Endodermal cell (in vitro differentiated cells): ENCODE results near the gene TIMP2. TPM values are rescaled to one million over a fixed set of nuclear protein-coding genes. Genes with fewer than 3 reads are reported as not detected.
"Not testable (repeated sequence)": the region's sequence is repeated elsewhere in the genome, so short reads cannot be mapped to it uniquely, and the experiment has no call there.

ENCODE experiments used
- DNase-seq: peaks from one replicate; pipeline ENCODE4 v3.0.0-alpha.2; 2017
- H3K27ac ChIP-seq: 2 replicates; pipeline ENCODE4 v1.5.1; 2013; ENCODE audit warnings: mild to moderate bottlenecking, low read depth, low read length, moderate library complexity
- H3K27me3 ChIP-seq: 2 replicates; pipeline ENCODE4 v1.6.1; 2013; ENCODE audit warnings: mild to moderate bottlenecking, low read length, moderate library complexity; ENCODE audit not compliant: insufficient read depth, control insufficient read depth, poor library complexity, severe bottlenecking
- H3K36me3 ChIP-seq: 2 replicates; pipeline ENCODE4 v1.7.0; 2013; ENCODE audit warnings: mild to moderate bottlenecking, low read length, moderate library complexity; ENCODE audit not compliant: control insufficient read depth, insufficient read depth
- H3K4me1 ChIP-seq: one replicate; pipeline ENCODE4 v1.7.0; 2013; ENCODE audit warnings: low read length; ENCODE audit not compliant: control insufficient read depth, insufficient read depth
- H3K4me3 ChIP-seq: 2 replicates; pipeline ENCODE4 v1.5.1; 2013; ENCODE audit warnings: mild to moderate bottlenecking, low read length, moderate library complexity
- H3K9ac ChIP-seq: 2 replicates; pipeline ENCODE4 v1.6.1; 2013; ENCODE audit warnings: mild to moderate bottlenecking, low read length, moderate library complexity; ENCODE audit not compliant: poor library complexity, severe bottlenecking; ENCODE audit errors: extremely low read depth
- H3K9me3 ChIP-seq: 2 replicates; pipeline ENCODE4 v1.6.1; 2013; ENCODE audit warnings: mild to moderate bottlenecking, low read length, moderate library complexity; ENCODE audit not compliant: control insufficient read depth
- H3K27ac Mint-ChIP-seq: 2 replicates; pipeline ENCODE4 v1.8.0; 2020; ENCODE audit warnings: mixed read lengths
- H3K27me3 Mint-ChIP-seq: 2 replicates; pipeline ENCODE4 v1.8.0; 2021; ENCODE audit warnings: mild to moderate bottlenecking, mixed read lengths; ENCODE audit not compliant: insufficient read depth
- H3K36me3 Mint-ChIP-seq: 2 replicates; pipeline ENCODE4 v1.8.0; 2020; ENCODE audit warnings: low read depth, mixed read lengths
- H3K4me1 Mint-ChIP-seq: 2 replicates; pipeline ENCODE4 v1.8.0; 2020; ENCODE audit warnings: mixed read lengths
- H3K4me3 Mint-ChIP-seq: 2 replicates; pipeline ENCODE4 v1.8.0; 2020; ENCODE audit warnings: mild to moderate bottlenecking, moderate library complexity, mixed read lengths
- H3K9me3 Mint-ChIP-seq: 2 replicates; pipeline ENCODE4 v1.8.0; 2020; ENCODE audit warnings: mild to moderate bottlenecking, mixed read lengths
- WGBS, 2 experiments: methylation state at CpG; one replicate each; pipeline versions ENCODE4 v1.1.5 to v1.1.7; 2013; ENCODE audit warnings: missing lambda C conversion rate in 2 of 2, mixed read lengths in 1 of 2; ENCODE audit not compliant: insufficient coverage in 1 of 2, insufficient read length in 1 of 2; 5-methylcytosine and 5-hydroxymethylcytosine counted together
- total RNA-seq, 2 donors: library from RNA; stranded (reverse); fragmentation: NEBNext Ultra II Directional in 1 of 2; extraction: Animal tissue kit (Norgen Biotek cat#: 25700) in 1 of 2; gene quantifications; 2 replicates in 1 of 2; 3 replicates in 1 of 2; pipeline ENCODE4 v1.2.1, GENCODE V29; 2021
- TF ChIP-seq, protein P1 (sequence below): fragments of 200-600 bp; sonication (generic); conservative IDR thresholded peaks from 2 replicates; pipeline ENCODE4 v1.5.0; 2021; ENCODE audit warnings: antibody characterized with exemption, mild to moderate bottlenecking

TIMP2 gene
- total RNA-seq, 2 donors from 2014 or later, result 36.9 to 42.7 TPM

DNA sequence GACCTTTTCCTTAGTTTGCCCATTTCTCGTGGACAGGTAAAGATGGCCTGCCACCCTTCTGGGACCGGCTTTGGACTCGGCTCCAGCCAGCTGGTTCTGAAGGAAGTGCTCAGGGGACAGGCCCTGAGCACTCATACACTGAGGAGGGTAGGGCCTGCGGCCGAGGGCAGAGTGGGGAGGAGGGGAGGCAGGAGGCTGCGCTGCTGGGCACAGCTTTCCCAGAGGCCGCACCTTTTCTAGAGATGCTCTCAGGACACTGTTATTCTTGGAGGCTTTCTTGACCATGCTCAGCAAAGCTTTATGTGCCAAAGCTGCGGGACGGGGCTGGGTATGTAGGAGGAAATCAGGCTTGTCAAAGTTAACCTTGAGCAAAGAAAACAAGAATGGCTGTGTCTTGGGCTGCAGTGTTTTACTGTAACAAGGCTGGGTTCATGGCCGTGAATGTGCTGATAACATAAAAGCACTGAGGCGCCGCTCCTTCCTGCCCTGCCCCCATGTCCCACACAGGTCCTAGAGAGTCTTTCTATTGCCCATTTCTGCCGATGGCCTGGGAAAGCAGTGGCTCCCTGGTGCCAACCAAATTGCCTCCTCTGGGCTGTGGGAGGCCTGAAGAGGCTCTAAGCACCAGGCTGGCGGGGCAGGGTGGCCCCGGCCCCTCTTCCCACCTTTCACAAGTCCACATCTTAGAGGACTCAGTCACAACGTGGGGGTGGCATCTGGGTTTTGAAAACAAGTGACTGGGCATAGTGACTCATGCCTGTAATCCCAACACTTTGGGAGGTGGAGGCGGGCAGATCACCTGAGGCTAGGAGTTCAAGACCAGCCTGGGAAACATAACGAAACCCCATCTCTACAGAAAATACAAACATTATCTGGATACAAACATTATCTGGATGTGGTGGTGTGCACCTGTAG, 22.3 kb upstream of the TIMP2 start:
- H3K9ac ChIP-seq, result no peak overlapping the region
- H3K4me1 Mint-ChIP-seq, result peaks cover 10% of the 10 kb centered on the region
- H3K4me3 ChIP-seq, result no peak overlapping the region
- H3K27ac ChIP-seq, result no peak overlapping the region
- no peak overlapping the region for H3K27ac Mint-ChIP-seq
- H3K9me3 Mint-ChIP-seq, result peaks cover 19% of the 10 kb centered on the region
- WGBS, 2 experiments, result 78 to 83% methylated on average over 10 to 17 of the region's 18 CpGs
- TF ChIP-seq, protein P1, sequence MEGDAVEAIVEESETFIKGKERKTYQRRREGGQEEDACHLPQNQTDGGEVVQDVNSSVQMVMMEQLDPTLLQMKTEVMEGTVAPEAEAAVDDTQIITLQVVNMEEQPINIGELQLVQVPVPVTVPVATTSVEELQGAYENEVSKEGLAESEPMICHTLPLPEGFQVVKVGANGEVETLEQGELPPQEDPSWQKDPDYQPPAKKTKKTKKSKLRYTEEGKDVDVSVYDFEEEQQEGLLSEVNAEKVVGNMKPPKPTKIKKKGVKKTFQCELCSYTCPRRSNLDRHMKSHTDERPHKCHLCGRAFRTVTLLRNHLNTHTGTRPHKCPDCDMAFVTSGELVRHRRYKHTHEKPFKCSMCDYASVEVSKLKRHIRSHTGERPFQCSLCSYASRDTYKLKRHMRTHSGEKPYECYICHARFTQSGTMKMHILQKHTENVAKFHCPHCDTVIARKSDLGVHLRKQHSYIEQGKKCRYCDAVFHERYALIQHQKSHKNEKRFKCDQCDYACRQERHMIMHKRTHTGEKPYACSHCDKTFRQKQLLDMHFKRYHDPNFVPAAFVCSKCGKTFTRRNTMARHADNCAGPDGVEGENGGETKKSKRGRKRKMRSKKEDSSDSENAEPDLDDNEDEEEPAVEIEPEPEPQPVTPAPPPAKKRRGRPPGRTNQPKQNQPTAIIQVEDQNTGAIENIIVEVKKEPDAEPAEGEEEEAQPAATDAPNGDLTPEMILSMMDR, result no peak
- no peak for DNase-seq
- H3K27me3 Mint-ChIP-seq, result no peaks in the 10 kb centered on the region
- H3K9me3 ChIP-seq, result peaks cover 21% of the 10 kb centered on the region
- no peak overlapping the region for H3K4me3 Mint-ChIP-seq
- no peaks in the 10 kb centered on the region for H3K4me1 ChIP-seq
- H3K36me3 Mint-ChIP-seq, result no peaks in the 10 kb centered on the region
- no peaks in the 10 kb centered on the region for H3K36me3 ChIP-seq
- H3K27me3 ChIP-seq, result no peaks in the 10 kb centered on the region

DNA sequence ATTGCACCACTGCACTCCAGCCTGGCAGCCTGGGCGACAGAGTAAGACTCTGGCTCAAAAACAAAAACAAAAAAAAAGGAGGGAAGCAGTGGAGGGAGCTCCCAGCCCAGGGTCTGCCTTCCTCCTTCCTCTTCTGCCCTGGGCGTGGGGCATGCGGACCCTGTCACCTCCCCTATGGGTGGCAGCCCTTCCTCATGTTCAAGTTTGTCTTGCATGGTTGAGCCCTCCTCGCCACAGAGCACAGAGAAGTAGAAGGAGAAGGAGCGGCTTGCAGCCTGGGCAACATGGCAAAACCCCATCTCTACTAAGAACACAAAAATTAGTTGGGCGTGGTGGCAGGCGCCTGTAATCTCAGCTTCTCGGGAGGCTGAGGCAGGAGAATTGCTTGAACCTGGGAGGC, 21.4 kb upstream of the TIMP2 start:
- no peak for DNase-seq
- Mint-ChIP-seq H3K9me3 (peaks cover 19% of the 10 kb centered on the region), H3K4me3 (no peak overlapping the region), H3K27ac (no peak overlapping the region), H3K27me3 (no peaks in the 10 kb centered on the region), H3K4me1 (peaks cover 2% of the 10 kb centered on the region), H3K36me3 (no peaks in the 10 kb centered on the region)
- peaks cover 21% of the 10 kb centered on the region for H3K9me3 ChIP-seq
- TF ChIP-seq, protein P1, result no peak
- no peak overlapping the region for H3K4me3 ChIP-seq
- H3K9ac ChIP-seq, result no peak overlapping the region
- H3K27me3 ChIP-seq, result no peaks in the 10 kb centered on the region
- no peaks in the 10 kb centered on the region for H3K36me3 ChIP-seq
- 96 to 97% methylated on average over 4 to 8 of the region's 8 CpGs for WGBS, 2 experiments
- no peak overlapping the region for H3K27ac ChIP-seq
- no peaks in the 10 kb centered on the region for H3K4me1 ChIP-seq

DNA sequence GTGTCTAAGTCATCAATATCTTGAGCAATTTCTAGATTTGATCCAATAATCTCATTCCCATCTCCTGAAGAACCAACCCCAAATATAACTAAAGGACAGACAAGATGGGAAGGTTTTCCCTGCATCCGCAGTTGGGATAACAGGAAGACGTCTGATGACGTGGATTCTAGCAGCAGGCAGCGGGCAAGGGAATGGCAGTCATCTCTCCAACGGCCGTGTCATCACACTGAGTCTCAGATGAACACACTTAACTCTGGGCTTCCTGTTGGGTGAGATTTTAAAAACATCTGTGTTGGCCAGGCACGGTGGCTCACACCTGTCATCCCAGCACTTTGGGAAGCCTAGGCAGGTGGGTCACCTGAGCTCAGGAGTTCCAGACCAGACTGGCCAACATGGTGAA, 20.9 kb upstream of the TIMP2 start:
- H3K27me3 ChIP-seq, result no peaks in the 10 kb centered on the region
- H3K27ac ChIP-seq, result no peak overlapping the region
- Mint-ChIP-seq H3K4me1 (no peaks in the 10 kb centered on the region), H3K9me3 (peaks cover 18% of the 10 kb centered on the region), H3K27ac (no peak overlapping the region), H3K4me3 (no peak overlapping the region), H3K27me3 (no peaks in the 10 kb centered on the region), H3K36me3 (no peaks in the 10 kb centered on the region)
- peaks cover 16% of the 10 kb centered on the region for H3K9me3 ChIP-seq
- DNase-seq, result no peak
- no peak overlapping the region for H3K4me3 ChIP-seq
- H3K36me3 ChIP-seq, result no peaks in the 10 kb centered on the region
- TF ChIP-seq, protein P1, result no peak
- 90 to 93% methylated on average over 7 of the region's 7 CpGs for WGBS, 2 experiments
- no peak overlapping the region for H3K9ac ChIP-seq
- no peaks in the 10 kb centered on the region for H3K4me1 ChIP-seq

DNA sequence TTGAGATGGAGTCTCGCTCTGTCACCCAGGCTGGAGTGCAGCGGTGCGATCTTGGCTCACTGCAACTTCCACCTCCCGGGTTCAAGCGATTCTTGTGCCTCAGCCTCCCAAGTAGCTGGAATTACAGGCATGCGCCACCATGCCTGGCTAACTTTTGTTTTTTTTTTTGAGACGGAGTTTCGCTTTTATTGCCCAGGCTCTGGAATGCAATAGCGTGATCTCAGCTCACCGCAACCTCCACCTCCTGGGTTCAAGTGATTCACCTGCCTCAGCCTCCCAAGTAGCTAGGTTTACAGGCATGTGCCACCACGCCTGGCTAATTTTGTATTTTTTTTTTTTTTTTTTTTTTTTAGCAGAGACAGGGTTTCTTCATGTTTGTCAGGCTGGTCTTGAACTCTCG, 20.3 kb upstream of the TIMP2 start:
- H3K27me3 ChIP-seq, H3K4me3 Mint-ChIP-seq, H3K36me3 Mint-ChIP-seq, H3K27ac Mint-ChIP-seq, H3K36me3 ChIP-seq, H3K27me3 Mint-ChIP-seq, H3K4me1 Mint-ChIP-seq, H3K4me1 ChIP-seq, H3K9me3 ChIP-seq, H3K4me3 ChIP-seq, H3K9ac ChIP-seq, H3K27ac ChIP-seq, DNase-seq: not testable (repeated sequence)
- WGBS, 2 experiments, result 91 to 93% methylated on average over 7 to 11 of the region's 12 CpGs
- peaks cover 11% of the 10 kb centered on the region for H3K9me3 Mint-ChIP-seq
